AG09319 (cell line): ENCODE measurements around the gene LMO7.

Experiments used
- DNase-seq: peaks from one replicate; pipeline ENCODE4 v3.0.0-alpha.2; 2010; ENCODE audit warnings: low read depth; ENCODE audit errors: extremely low read depth
- CTCF ChIP-seq: IDR thresholded peaks from 2 replicates; pipeline ENCODE4 v1.5.1; 2011; ENCODE audit warnings: low read depth, mild to moderate bottlenecking, inconsistent platforms, low read length, moderate library complexity

LMO7 gene

GRCh38 chr13:75643693-75644092, 7.6 kb downstream of the LMO7 start:
- DNase-seq, result no peak
- no peak for TF ChIP-seq CTCF

- no peak for DNase-seq
- TF ChIP-seq CTCF, result no peak
These were observed 9.0 kb downstream of the LMO7 start for GRCh38 chr13:75645141-75645540.

- TF ChIP-seq CTCF, result no peak
- no peak for DNase-seq
These were observed 11.1 kb downstream of the LMO7 start for GRCh38 chr13:75647126-75647784.

- DNase-seq, result no peak
- no peak for TF ChIP-seq CTCF
These were observed 12.3 kb downstream of the LMO7 start for GRCh38 chr13:75648446-75648845.

GRCh38 chr13:75651013-75651412, 14.9 kb downstream of the LMO7 start:
- no peak for DNase-seq
- no peak for TF ChIP-seq CTCF

GRCh38 chr13:75652726-75653125, 16.6 kb downstream of the LMO7 start:
- DNase-seq, result no peak
- no peak for TF ChIP-seq CTCF

GRCh38 chr13:75656425-75656989, 20.4 kb downstream of the LMO7 start:
- DNase-seq, result no peak
- no peak for TF ChIP-seq CTCF
